AG10803 (cell line): ENCODE results near the gene NPC1L1.

Experiments used
- DNase-seq: peaks from one replicate; pipeline ENCODE4 v3.0.0; 2010; ENCODE audit warnings: low read depth
- H3K4me3 ChIP-seq: 2 replicates; pipeline ENCODE4 v1.5.1; 2011; ENCODE audit warnings: mild to moderate bottlenecking, low read length, control low read depth
- CTCF ChIP-seq: conservative IDR thresholded peaks from 2 replicates; pipeline ENCODE4 v1.5.1; 2011; ENCODE audit warnings: mild to moderate bottlenecking, low read length, control low read depth, inconsistent platforms

Gene NPC1L1

GRCh38 chr7:44569959-44570358 lies 28.8 kb upstream of the NPC1L1 start:
- no peak for TF ChIP-seq CTCF
- DNase-seq, result no peak

GRCh38 chr7:44568771-44569560 lies 27.8 kb upstream of the NPC1L1 start:
- no peak for TF ChIP-seq CTCF
- no peak overlapping the region for H3K4me3 ChIP-seq
- DNase-seq, result no peak

More at GRCh38 chr7:44569959-44570358, 28.8 kb upstream of the NPC1L1 start:
- H3K4me3 ChIP-seq, result no peak overlapping the region

DNA sequence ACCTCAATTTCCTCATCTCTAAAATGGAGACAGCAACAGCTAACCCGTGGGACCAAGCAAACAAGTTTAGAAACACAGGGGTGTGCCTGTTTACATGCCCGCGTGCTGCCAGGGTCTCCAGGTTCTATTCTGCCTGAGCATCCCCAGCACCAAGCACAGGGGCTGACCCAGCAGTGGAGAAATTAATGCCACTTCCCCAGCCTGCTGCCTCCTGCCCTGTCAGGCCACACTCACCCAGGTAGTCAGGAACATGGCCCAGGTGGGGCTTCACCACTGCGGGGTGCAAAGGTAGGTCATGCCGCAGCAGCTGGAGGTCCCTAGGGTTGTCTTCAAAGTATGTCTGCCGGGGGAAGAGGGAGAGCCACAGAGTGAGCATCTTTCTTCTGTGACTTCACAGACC lies 26.8 kb upstream of the NPC1L1 start:
- TF ChIP-seq CTCF, result no peak
- DNase-seq, result no peak
- H3K4me3 ChIP-seq, result no peak overlapping the region

- TF ChIP-seq CTCF, result no peak
- H3K4me3 ChIP-seq, result no peak overlapping the region
- no peak for DNase-seq
These were observed 25.6 kb upstream of the NPC1L1 start for GRCh38 chr7:44566680-44567079.

DNA sequence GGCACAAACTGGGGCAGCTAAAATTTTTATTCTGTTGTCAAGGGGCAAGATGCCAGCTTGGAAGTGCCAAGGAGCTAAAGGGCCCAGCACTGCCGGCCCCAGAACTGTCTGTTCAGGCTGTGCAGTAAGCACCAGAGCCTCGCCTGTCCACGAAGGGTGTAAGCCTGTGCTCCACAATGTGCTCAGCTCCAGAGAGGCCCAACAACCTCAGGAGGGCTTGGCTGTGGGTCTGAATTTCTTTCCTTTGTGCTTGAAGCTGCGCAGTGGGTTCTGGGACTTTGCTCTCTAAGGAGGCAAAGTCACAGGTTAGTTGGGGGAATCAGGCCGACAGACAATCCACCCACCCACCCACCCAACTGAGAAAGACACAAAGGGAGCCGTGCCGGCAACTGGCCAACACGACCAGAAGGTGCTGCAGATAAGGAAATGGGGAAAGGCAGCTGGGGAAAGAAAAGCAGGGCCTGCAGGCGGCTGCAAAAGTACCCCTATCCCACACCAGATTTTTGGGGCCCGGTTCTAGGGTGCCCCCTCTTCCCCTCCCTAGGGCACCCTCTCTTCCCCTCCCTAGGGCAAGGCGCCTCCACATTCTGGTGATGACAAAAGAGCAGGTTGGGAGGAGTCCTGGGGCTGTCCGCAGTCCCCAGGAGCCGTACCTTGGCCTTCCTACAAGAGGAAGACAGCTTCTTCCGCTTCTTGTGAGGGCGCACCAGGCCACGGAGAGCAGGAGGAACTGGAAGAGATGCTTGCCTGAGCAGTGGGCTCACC lies 24.8 kb upstream of the NPC1L1 start:
- no peak for TF ChIP-seq CTCF
- no peak overlapping the region for H3K4me3 ChIP-seq
- DNase-seq, result no peak

DNA sequence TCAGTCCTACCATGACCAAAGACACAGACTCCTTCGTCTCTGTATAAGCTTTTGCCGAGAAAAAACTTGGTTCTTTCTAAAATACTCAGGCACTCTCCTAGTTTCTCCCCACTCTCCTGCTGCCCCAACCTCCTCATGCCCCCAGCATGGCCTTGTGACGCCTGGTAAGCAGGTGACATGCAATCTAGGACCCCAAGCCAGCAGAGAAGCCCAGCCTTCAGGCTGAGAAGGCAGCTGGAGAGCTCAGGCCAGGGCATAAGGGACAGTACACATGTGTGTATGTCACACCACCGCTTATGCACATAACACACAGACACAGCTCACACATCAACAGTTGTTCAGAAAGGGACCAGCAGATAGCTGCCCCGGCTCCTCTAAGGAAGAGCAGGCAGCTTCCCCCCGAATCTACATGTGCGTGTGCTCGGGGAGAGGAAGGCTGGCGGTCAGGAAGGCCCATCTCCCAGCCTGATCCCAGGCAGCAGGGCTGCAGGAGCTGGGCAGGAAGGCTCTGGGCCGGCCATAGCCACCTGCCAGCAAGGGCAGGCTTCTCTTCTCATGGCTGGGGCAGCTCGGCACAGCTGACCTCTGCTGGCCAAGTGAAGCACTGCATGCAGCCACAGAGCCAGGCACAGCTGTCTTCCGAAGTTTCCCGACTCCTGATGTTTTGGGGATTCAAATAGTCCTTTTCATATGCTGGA lies 24.1 kb upstream of the NPC1L1 start:
- no peak overlapping the region for H3K4me3 ChIP-seq
- TF ChIP-seq CTCF, result peak; percentile 92
- peak; percentile 51 for DNase-seq
